KMS-11 (cell line): ENCODE measurements around the gene PHACTR4.
"Not testable (repeated sequence)": the region's sequence is repeated elsewhere in the genome, so short reads cannot be mapped to it uniquely, and the experiment has no call there.

Experiments used
- H2AFZ ChIP-seq: fragments of 200-600 bp; sonication (generic); 2 replicates; pipeline ENCODE4 v1.6.1; 2016; ENCODE audit warnings: antibody characterized with exemption, mixed run types, low read depth
- H3K27ac ChIP-seq: fragments of 200-600 bp; sonication (generic); 2 replicates; pipeline ENCODE4 v1.6.1; 2016; ENCODE audit warnings: mild to moderate bottlenecking, mixed run types
- H3K27me3 ChIP-seq: fragments of 200-600 bp; sonication (generic); 2 replicates; pipeline ENCODE4 v1.6.1; 2017; ENCODE audit warnings: mild to moderate bottlenecking, low read depth, mixed run types, moderate library complexity; ENCODE audit not compliant: insufficient read depth
- H3K36me3 ChIP-seq: fragments of 200-600 bp; sonication (generic); 2 replicates; pipeline ENCODE4 v1.6.1; 2017; ENCODE audit warnings: mild to moderate bottlenecking, mixed run types; ENCODE audit not compliant: insufficient read depth
- H3K4me1 ChIP-seq: fragments of 200-600 bp; sonication (generic); 2 replicates; pipeline ENCODE4 v1.6.1; 2016; ENCODE audit warnings: mild to moderate bottlenecking, low read depth, mixed run types; ENCODE audit not compliant: poor library complexity, severe bottlenecking
- H3K4me2 ChIP-seq: fragments of 200-600 bp; sonication (generic); 2 replicates; pipeline ENCODE4 v1.7.0; 2016; ENCODE audit warnings: mild to moderate bottlenecking, mixed run types
- H3K4me3 ChIP-seq: fragments of 200-600 bp; sonication (generic); IDR thresholded peaks from 2 replicates; pipeline ENCODE4 v1.6.1; 2017; ENCODE audit warnings: low read depth, low read length, mixed read lengths; ENCODE audit not compliant: insufficient read depth
- H3K79me2 ChIP-seq: fragments of 200-600 bp; sonication (generic); 2 replicates; pipeline ENCODE4 v1.6.1; 2016; ENCODE audit warnings: low read depth, mixed run types; ENCODE audit not compliant: insufficient read depth
- H3K9ac ChIP-seq: fragments of 200-600 bp; sonication (generic); 2 replicates; pipeline ENCODE4 v1.6.1; 2016; ENCODE audit warnings: mild to moderate bottlenecking, mixed run types
- H4K20me1 ChIP-seq: fragments of 200-600 bp; sonication (generic); 2 replicates; pipeline ENCODE4 v1.6.1; 2016; ENCODE audit warnings: mild to moderate bottlenecking, mixed run types; ENCODE audit not compliant: insufficient read depth
- CTCF ChIP-seq: fragments of 200-600 bp; sonication (generic); conservative IDR thresholded peaks from 2 replicates; pipeline ENCODE4 v1.6.1; 2017; ENCODE audit warnings: low read depth, mild to moderate bottlenecking, antibody characterized with exemption, low read length, moderate library complexity, mixed read lengths

The PHACTR4 gene

GRCh38 chr1:28537457-28538199 lies 168.1 kb downstream of the PHACTR4 start:
- Histone ChIP-seq H3K4me2 (no peak overlapping the region), H3K36me3 (peaks cover 3% of the 10 kb centered on the region; the same call in 1 of the 2 replicates), H4K20me1 (no peaks in the 10 kb centered on the region), H3K4me1 (peaks cover 19% of the 10 kb centered on the region), H2AFZ (no peak overlapping the region), H3K9ac (no peak overlapping the region), H3K79me2 (no peaks in the 10 kb centered on the region), H3K27ac (no peak overlapping the region), H3K4me3 (no peak overlapping the region), H3K27me3 (no peaks in the 10 kb centered on the region)
- TF ChIP-seq CTCF: no peak

- H2AFZ ChIP-seq: no peak overlapping the region
- no peak overlapping the region for H3K4me2 ChIP-seq
- H3K79me2 ChIP-seq: no peaks in the 10 kb centered on the region
- H3K4me1 ChIP-seq: peaks cover 19% of the 10 kb centered on the region
- no peaks in the 10 kb centered on the region for H4K20me1 ChIP-seq
- H3K27ac ChIP-seq: no peak overlapping the region
- no peak overlapping the region for H3K9ac ChIP-seq
- H3K4me3 ChIP-seq: no peak overlapping the region
- TF ChIP-seq CTCF: no peak
- no peaks in the 10 kb centered on the region for H3K27me3 ChIP-seq
- peaks cover 3% of the 10 kb centered on the region; the same call in 1 of the 2 replicates for H3K36me3 ChIP-seq
Measured at GRCh38 chr1:28538286-28538685, 168.7 kb downstream of the PHACTR4 start.

- no peak overlapping the region for H3K9ac ChIP-seq
- H3K4me3 ChIP-seq: no peak overlapping the region
- H2AFZ ChIP-seq: no peak overlapping the region
- H3K79me2 ChIP-seq: no peaks in the 10 kb centered on the region
- H3K4me1 ChIP-seq: peaks cover 19% of the 10 kb centered on the region
- H3K27ac ChIP-seq: no peak overlapping the region
- no peak overlapping the region for H3K4me2 ChIP-seq
- no peaks in the 10 kb centered on the region for H4K20me1 ChIP-seq
- H3K36me3 ChIP-seq: no peaks in the 10 kb centered on the region
- no peak; the same call in 1 of the 2 replicates for TF ChIP-seq CTCF
- no peaks in the 10 kb centered on the region for H3K27me3 ChIP-seq
Measured at GRCh38 chr1:28540651-28541050, 171.1 kb downstream of the PHACTR4 start.

- H3K27ac ChIP-seq, H3K79me2 ChIP-seq, H3K36me3 ChIP-seq, H3K4me3 ChIP-seq, H2AFZ ChIP-seq, H3K4me2 ChIP-seq, H3K27me3 ChIP-seq, H4K20me1 ChIP-seq, H3K9ac ChIP-seq: not testable (repeated sequence)
- peaks cover 19% of the 10 kb centered on the region for H3K4me1 ChIP-seq
Measured at GRCh38 chr1:28541414-28542015, 172.0 kb downstream of the PHACTR4 start.

GRCh38 chr1:28545246-28545628 lies 175.7 kb downstream of the PHACTR4 start:
- Histone ChIP-seq H3K4me1 (peaks cover 31% of the 10 kb centered on the region), H3K4me3 (no peak overlapping the region), H3K27ac (no peak overlapping the region), H3K27me3 (no peaks in the 10 kb centered on the region), H3K79me2 (no peaks in the 10 kb centered on the region), H2AFZ (no peak overlapping the region), H3K9ac (no peak overlapping the region), H3K36me3 (no peaks in the 10 kb centered on the region), H3K4me2 (no peak overlapping the region), H4K20me1 (no peaks in the 10 kb centered on the region)
- no peak for TF ChIP-seq CTCF
